ENCODE results near the gene RPL13A. TPM values are rescaled to one million over a fixed set of nuclear protein-coding genes. Genes with fewer than 3 reads are reported as not detected.
"Not testable (repeated sequence)": the region's sequence is repeated elsewhere in the genome, so short reads cannot be mapped to it uniquely, and the experiment has no call there.

RPL13A gene
- 3,221 and 3,346 TPM in 2 replicates for total RNA-seq

GRCh38 chr19:49487277-49488045 lies at the start of gene RPL13A:
TSS of gene RPL13A (plus strand) at chr19:49487608. CDS start at chr19:49487630, 22 bp downstream.
- intact Hi-C loops (cut with micrococcal nuclease): loop anchor here (1.0 kb wide), 1 partner anchor 9 kb away; the partner anchor contains the start of gene RPS11
- peak; percentile 100 for DNase-seq (ENCODE audit: low spot score)
- H3K27ac Mint-ChIP-seq: peak within 1 kb of the TSS; percentile 88
- H3K9me3 Mint-ChIP-seq: no peaks in the 10 kb centered on the region
- H3K27me3 Mint-ChIP-seq (ENCODE audit: low read depth): no peaks in the 10 kb centered on the region
- H3K4me1 Mint-ChIP-seq (ENCODE audit: low read depth): peaks cover 20% of the 10 kb centered on the region
- peak within 1 kb of the TSS; percentile 93 for H3K4me3 Mint-ChIP-seq (ENCODE audit: low read depth)
- H3K36me3 Mint-ChIP-seq (ENCODE audit: low read depth): peaks cover 73% of the 10 kb centered on the region

GRCh38 chr19:49438261-49438660 lies 49.1 kb upstream of the RPL13A start:
- Mint-ChIP-seq H3K27me3 (ENCODE audit: low read depth) (peaks cover 81% of the 10 kb centered on the region), H3K4me3 (ENCODE audit: low read depth) (no peak overlapping the region), H3K4me1 (ENCODE audit: low read depth) (peaks cover 25% of the 10 kb centered on the region), H3K9me3 (no peaks in the 10 kb centered on the region), H3K27ac (no peak overlapping the region), H3K36me3 (ENCODE audit: low read depth) (no peaks in the 10 kb centered on the region)
- intact Hi-C loops (cut with micrococcal nuclease): no loop called here
- no peak for DNase-seq (ENCODE audit: low spot score)

- Mint-ChIP-seq H3K27me3 (ENCODE audit: low read depth) (peaks cover 74% of the 10 kb centered on the region), H3K4me3 (ENCODE audit: low read depth) (no peak overlapping the region), H3K36me3 (ENCODE audit: low read depth) (no peaks in the 10 kb centered on the region), H3K4me1 (ENCODE audit: low read depth) (peaks cover 29% of the 10 kb centered on the region), H3K9me3 (no peaks in the 10 kb centered on the region), H3K27ac (no peak overlapping the region)
- intact Hi-C loops (cut with micrococcal nuclease): no loop called here
- DNase-seq (ENCODE audit: low spot score): no peak
These were observed 47.6 kb upstream of the RPL13A start for GRCh38 chr19:49439836-49440235.

- no peak for DNase-seq (ENCODE audit: low spot score)
- no peaks in the 10 kb centered on the region for H3K9me3 Mint-ChIP-seq
- no peak overlapping the region for H3K27ac Mint-ChIP-seq
- H3K27me3 Mint-ChIP-seq (ENCODE audit: low read depth): peaks cover 66% of the 10 kb centered on the region
- peak overlapping the region; percentile 45 for H3K4me3 Mint-ChIP-seq (ENCODE audit: low read depth)
- peaks cover 5% of the 10 kb centered on the region for H3K36me3 Mint-ChIP-seq (ENCODE audit: low read depth)
- peaks cover 35% of the 10 kb centered on the region for H3K4me1 Mint-ChIP-seq (ENCODE audit: low read depth)
- intact Hi-C loops (cut with micrococcal nuclease): no loop called here
These were observed 46.8 kb upstream of the RPL13A start for GRCh38 chr19:49440439-49441209.

- Mint-ChIP-seq H3K9me3 (no peaks in the 10 kb centered on the region), H3K4me3 (ENCODE audit: low read depth) (peak within 1 kb of the TSS; percentile 78), H3K36me3 (ENCODE audit: low read depth) (peaks cover 11% of the 10 kb centered on the region), H3K27ac (no peak within 1 kb of the TSS), H3K4me1 (ENCODE audit: low read depth) (peaks cover 29% of the 10 kb centered on the region), H3K27me3 (ENCODE audit: low read depth) (peaks cover 58% of the 10 kb centered on the region)
- no peak for DNase-seq (ENCODE audit: low spot score)
- intact Hi-C loops (cut with micrococcal nuclease): no loop called here
These were observed 46.0 kb upstream of the RPL13A start, which contains the start of gene SLC17A7 for GRCh38 chr19:49441210-49441959. TSS of gene SLC17A7 (minus strand) at chr19:49441527. CDS start at chr19:49441379, 148 bp downstream.

- Mint-ChIP-seq H3K9me3 (no peaks in the 10 kb centered on the region), H3K27me3 (ENCODE audit: low read depth) (peaks cover 52% of the 10 kb centered on the region), H3K4me3 (ENCODE audit: low read depth) (peak overlapping the region; percentile 78), H3K36me3 (ENCODE audit: low read depth) (peaks cover 17% of the 10 kb centered on the region), H3K27ac (no peak overlapping the region), H3K4me1 (ENCODE audit: low read depth) (peaks cover 29% of the 10 kb centered on the region)
- intact Hi-C loops (cut with micrococcal nuclease): no loop called here
- no peak for DNase-seq (ENCODE audit: low spot score)
These were observed 45.5 kb upstream of the RPL13A start for GRCh38 chr19:49441960-49442350.

GRCh38 chr19:49442354-49442753 lies 45.1 kb upstream of the RPL13A start:
- peaks cover 48% of the 10 kb centered on the region for H3K27me3 Mint-ChIP-seq (ENCODE audit: low read depth)
- H3K4me1 Mint-ChIP-seq (ENCODE audit: low read depth): peaks cover 29% of the 10 kb centered on the region
- DNase-seq (ENCODE audit: low spot score): no peak
- H3K27ac Mint-ChIP-seq: no peak overlapping the region
- H3K36me3 Mint-ChIP-seq (ENCODE audit: low read depth): peaks cover 18% of the 10 kb centered on the region
- intact Hi-C loops (cut with micrococcal nuclease): no loop called here
- no peaks in the 10 kb centered on the region for H3K9me3 Mint-ChIP-seq
- H3K4me3 Mint-ChIP-seq (ENCODE audit: low read depth): peak overlapping the region; percentile 78

- peaks cover 22% of the 10 kb centered on the region for H3K36me3 Mint-ChIP-seq (ENCODE audit: low read depth)
- peak overlapping the region; percentile 78 for H3K4me3 Mint-ChIP-seq (ENCODE audit: low read depth)
- H3K4me1 Mint-ChIP-seq (ENCODE audit: low read depth): peaks cover 29% of the 10 kb centered on the region
- H3K9me3 Mint-ChIP-seq: no peaks in the 10 kb centered on the region
- H3K27me3 Mint-ChIP-seq (ENCODE audit: low read depth): peaks cover 43% of the 10 kb centered on the region
- peak; percentile 63 for DNase-seq (ENCODE audit: low spot score)
- intact Hi-C loops (cut with micrococcal nuclease): loop anchor here (1.0 kb wide), 3 partner anchors 8 to 51 kb away; partner anchors contain the start of gene PIH1D1
- peak overlapping the region; percentile 82 for H3K27ac Mint-ChIP-seq
These were observed 44.5 kb upstream of the RPL13A start for GRCh38 chr19:49442771-49443365.

- peak; percentile 92 for DNase-seq (ENCODE audit: low spot score)
- intact Hi-C loops (cut with micrococcal nuclease): loop anchor here (1.0 kb wide), 3 partner anchors 8 to 51 kb away; partner anchors contain the start of gene PIH1D1
- H3K36me3 Mint-ChIP-seq (ENCODE audit: low read depth): peaks cover 27% of the 10 kb centered on the region
- H3K4me3 Mint-ChIP-seq (ENCODE audit: low read depth): peak overlapping the region; percentile 78
- H3K27me3 Mint-ChIP-seq (ENCODE audit: low read depth): peaks cover 37% of the 10 kb centered on the region
- peaks cover 33% of the 10 kb centered on the region for H3K4me1 Mint-ChIP-seq (ENCODE audit: low read depth)
- no peaks in the 10 kb centered on the region for H3K9me3 Mint-ChIP-seq
- H3K27ac Mint-ChIP-seq: peak overlapping the region; percentile 82
These were observed 43.9 kb upstream of the RPL13A start for GRCh38 chr19:49443366-49444099.

GRCh38 chr19:49444100-49444700 lies 43.2 kb upstream of the RPL13A start:
- H3K4me1 Mint-ChIP-seq (ENCODE audit: low read depth): peaks cover 35% of the 10 kb centered on the region

GRCh38 chr19:49445997-49446396 lies 41.4 kb upstream of the RPL13A start:
- H3K27ac Mint-ChIP-seq: no peak overlapping the region
- peaks cover 13% of the 10 kb centered on the region for H3K27me3 Mint-ChIP-seq (ENCODE audit: low read depth)
- intact Hi-C loops (cut with micrococcal nuclease): no loop called here
- no peak for DNase-seq (ENCODE audit: low spot score)
- H3K9me3 Mint-ChIP-seq: no peaks in the 10 kb centered on the region
- H3K4me1 Mint-ChIP-seq (ENCODE audit: low read depth): peaks cover 37% of the 10 kb centered on the region
- H3K4me3 Mint-ChIP-seq (ENCODE audit: low read depth): no peak overlapping the region
- peaks cover 50% of the 10 kb centered on the region for H3K36me3 Mint-ChIP-seq (ENCODE audit: low read depth)

More at GRCh38 chr19:49444100-49444700, 43.2 kb upstream of the RPL13A start:
- H3K9me3 Mint-ChIP-seq; DNase-seq (ENCODE audit: low spot score); intact Hi-C loops (cut with micrococcal nuclease): not testable (repeated sequence)
- peaks cover 34% of the 10 kb centered on the region for H3K36me3 Mint-ChIP-seq (ENCODE audit: low read depth)
- peak overlapping the region; percentile 82 for H3K27ac Mint-ChIP-seq
- H3K4me3 Mint-ChIP-seq (ENCODE audit: low read depth): peak overlapping the region; percentile 78
- H3K27me3 Mint-ChIP-seq (ENCODE audit: low read depth): peaks cover 30% of the 10 kb centered on the region

All from activated T-helper 2 cell treated with anti-CD3 and anti-CD28 coated beads, Interferon-gamma antibody, Interleukin-2, Interleukin-4, amounts not matched to agents 10 μg/mL and 5 μg/mL and 100 μg/mL, durations not matched to agents 14 hours and 24 hours and 36 hours (primary cell).